HepG2 (cell line): ENCODE data around the gene PKN2. TPM values are rescaled to one million over a fixed set of nuclear protein-coding genes. Genes with fewer than 3 reads are reported as not detected.

Source experiments
- AHDC1 ChIP-seq: sonication (generic); formaldehyde crosslinking; IDR thresholded peaks from 2 replicates; pipeline ENCODE4 v1.5.1; 2020; ENCODE audit warnings: mild to moderate bottlenecking, missing genetic modification reagents, borderline replicate concordance
- NFAT5 ChIP-seq: sonication (generic); formaldehyde crosslinking; IDR thresholded peaks from 2 replicates; pipeline ENCODE4 v1.4.0; 2020; ENCODE audit warnings: missing genetic modification reagents
- RFXANK ChIP-seq: IDR thresholded peaks from 2 replicates; pipeline ENCODE4 v1.6.1; 2016
- SRSF4 ChIP-seq: fragments of 200-400 bp; formaldehyde crosslinking; IDR thresholded peaks from one replicate; pipeline ENCODE4 v1.6.1; 2018; ENCODE audit warnings: mild to moderate bottlenecking, low read depth, low read length, moderate library complexity; ENCODE audit not compliant: poor library complexity, severe bottlenecking
- ZIK1 ChIP-seq: sonication (generic); formaldehyde crosslinking; IDR thresholded peaks from 2 replicates; pipeline ENCODE4 v1.5.0; 2020; ENCODE audit warnings: mild to moderate bottlenecking, low read depth, missing genetic modification reagents, borderline replicate concordance
- ZNF160 ChIP-seq: sonication (generic); formaldehyde crosslinking; IDR thresholded peaks from 2 replicates; pipeline ENCODE4 v1.8.0; 2022; ENCODE audit warnings: mild to moderate bottlenecking, inconsistent platforms, missing genetic modification reagents
- ZNF253 ChIP-seq: sonication (generic); formaldehyde crosslinking; IDR thresholded peaks from 2 replicates; pipeline ENCODE4 v1.8.0; 2022; ENCODE audit warnings: mild to moderate bottlenecking, missing genetic modification reagents, borderline replicate concordance
- ZNF414 ChIP-seq: sonication (generic); formaldehyde crosslinking; IDR thresholded peaks from 2 replicates; pipeline ENCODE4 v1.5.0; 2020; ENCODE audit warnings: missing genetic modification reagents
- ZNF788 ChIP-seq: sonication (generic); formaldehyde crosslinking; IDR thresholded peaks from 2 replicates; pipeline ENCODE4 v1.5.0; 2020; ENCODE audit warnings: mild to moderate bottlenecking, missing genetic modification reagents, borderline replicate concordance
- ZSCAN31 ChIP-seq: sonication (generic); formaldehyde crosslinking; IDR thresholded peaks from 2 replicates; pipeline ENCODE4 v1.5.0; 2020; ENCODE audit warnings: low read depth, mild to moderate bottlenecking, missing genetic modification reagents
- polyA plus RNA-seq, 8 experiments: library from polyadenylated mRNA; depleted of rRNA in 3 of 8; stranded (reverse) in 7 of 8; unstranded in 1 of 8; fragments of >200 nt; fragmentation: Illumina TruSeq in 4 of 8; extraction: Trizol in 4 of 8; gene quantifications; 2 replicates each; pipeline versions ENCODE4 v1.2.1 to v1.2.3, GENCODE V29; 2011 to 2016; ENCODE audit warnings: low read depth in 4 of 8, missing spikeins in 1 of 8, mixed read lengths in 1 of 8; ENCODE audit not compliant: insufficient read depth in 1 of 8
- total RNA-seq, 5 experiments: library from RNA; depleted of rRNA; stranded (reverse); fragments of >200 nt; fragmentation: Illumina TruSeq; extraction: Trizol; gene quantifications; 2 replicates each; pipeline ENCODE4 v1.2.3, GENCODE V29; 2016; ENCODE audit warnings: low read depth in 1 of 5

Gene PKN2
- total and polyA plus RNA-seq, 2 of the 13 experiments (the other 11 are each of a cell fraction or from before 2014, with no cell fraction given): 17.0 to 29.4 TPM

GRCh38 chr1:88684482-88685258 is 597 bp downstream of the PKN2 start (continued):
- TF ChIP-seq NFAT5 (CRISPR knock-in tag) (0 out of 2 replicates have a peak, but pooled peaks have one; percentile 54), ZIK1 (peak; percentile 23), ZNF414 (CRISPR knock-in tag) (no peak; the same call in 1 of the 2 replicates), ZNF788 (no peak), AHDC1 (CRISPR knock-in tag) (no peak), SRSF4 (no peak), RFXANK (no peak), ZSCAN31 (no peak), ZNF253 (CRISPR knock-in tag) (no peak), ZNF160 (CRISPR knock-in tag) (peak; percentile 86; the same call in 1 of the 2 replicates)
